Erythroblast (primary cell): ENCODE measurements around the gene NHLH1.

ENCODE experiments used
- GATA1 ChIP-seq: IDR thresholded peaks from 2 replicates; pipeline ENCODE4 v1.6.1; 2011; ENCODE audit warnings: low read depth, mild to moderate bottlenecking, control low read depth, low read length, moderate library complexity
- POLR2A ChIP-seq: IDR thresholded peaks from 2 replicates; pipeline ENCODE4 v1.6.1; 2011; ENCODE audit warnings: mild to moderate bottlenecking, low read length

- no peak for TF ChIP-seq POLR2A
- TF ChIP-seq GATA1 = no peak
These were observed 41.6 kb upstream of the NHLH1 start for GRCh38 chr1:160325252-160325651.
